Gastrocnemius medialis (tissue), 4 donors: ENCODE measurements around the gene SST.

Experiments
- CTCF ChIP-seq, 5 experiments: fragments of 450-650 bp in 3 of 5; fragments of 200-600 bp in 2 of 5; sonication (generic) in 2 of 5; IDR thresholded peaks in 4 of 5; conservative IDR thresholded peaks in 1 of 5; 1 replicate in 4 of 5; 2 replicates in 1 of 5; pipeline ENCODE4 v1.5.1; 2016 to 2019; ENCODE audit warnings: antibody characterized with exemption in 5 of 5, mild to moderate bottlenecking in 3 of 5, moderate library complexity in 3 of 5
- POLR2A ChIP-seq, 2 donors: fragments of 450-650 bp; IDR thresholded peaks; one replicate each; pipeline ENCODE4 v1.6.1; 2017; ENCODE audit warnings: antibody characterized with exemption in 2 of 2, mild to moderate bottlenecking in 2 of 2, moderate library complexity in 2 of 2

- TF ChIP-seq CTCF (IDR thresholded peaks at IDR 0.05 in 4 of 5, conservative IDR thresholded peaks at IDR 0.05 in 1 of 5) (no peak), POLR2A (IDR thresholded peaks at IDR 0.05) (peak in 1 of 2 donors; percentile 44)
These were observed 30.1 kb upstream of the SST start for GRCh38 chr3:187700249-187700648.
